ENCODE measurements around the gene PSMB4.
"Not testable (repeated sequence)": the region's sequence is repeated elsewhere in the genome, so short reads cannot be mapped to it uniquely, and the experiment has no call there.

Gene PSMB4

GRCh38 chr1:151399324-151400171 is at the start of gene PSMB4:
Gene PSMB4, plus strand, starts transcription at chr1:151399573. Its CDS starts 15 bp downstream, at chr1:151399588.
- no peak for TF ChIP-seq EZH2 (optimal IDR thresholded peaks at IDR 0.05; ENCODE audit: low read depth, low read length)
- TF ChIP-seq, protein P1, sequence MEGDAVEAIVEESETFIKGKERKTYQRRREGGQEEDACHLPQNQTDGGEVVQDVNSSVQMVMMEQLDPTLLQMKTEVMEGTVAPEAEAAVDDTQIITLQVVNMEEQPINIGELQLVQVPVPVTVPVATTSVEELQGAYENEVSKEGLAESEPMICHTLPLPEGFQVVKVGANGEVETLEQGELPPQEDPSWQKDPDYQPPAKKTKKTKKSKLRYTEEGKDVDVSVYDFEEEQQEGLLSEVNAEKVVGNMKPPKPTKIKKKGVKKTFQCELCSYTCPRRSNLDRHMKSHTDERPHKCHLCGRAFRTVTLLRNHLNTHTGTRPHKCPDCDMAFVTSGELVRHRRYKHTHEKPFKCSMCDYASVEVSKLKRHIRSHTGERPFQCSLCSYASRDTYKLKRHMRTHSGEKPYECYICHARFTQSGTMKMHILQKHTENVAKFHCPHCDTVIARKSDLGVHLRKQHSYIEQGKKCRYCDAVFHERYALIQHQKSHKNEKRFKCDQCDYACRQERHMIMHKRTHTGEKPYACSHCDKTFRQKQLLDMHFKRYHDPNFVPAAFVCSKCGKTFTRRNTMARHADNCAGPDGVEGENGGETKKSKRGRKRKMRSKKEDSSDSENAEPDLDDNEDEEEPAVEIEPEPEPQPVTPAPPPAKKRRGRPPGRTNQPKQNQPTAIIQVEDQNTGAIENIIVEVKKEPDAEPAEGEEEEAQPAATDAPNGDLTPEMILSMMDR (IDR thresholded peaks at IDR 0.05; ENCODE audit: low read length): peak; percentile 63
- Histone ChIP-seq H3K4me1 (ENCODE audit: low read length) (peaks cover 10% of the 10 kb centered on the region), H2AFZ (ENCODE audit: low read length) (peak within 1 kb of the TSS; percentile 77)

GRCh38 chr1:151350323-151350722 is 49.0 kb upstream of the PSMB4 start:
- Histone ChIP-seq H3K4me1 (ENCODE audit: low read length) (peaks cover 16% of the 10 kb centered on the region), H3K79me2 (ENCODE audit: low read length) (peaks cover 15% of the 10 kb centered on the region)
- H3K27me3 ChIP-seq (replicated peaks; ENCODE audit: insufficient read depth, low read length); H3F3A ChIP-seq (ENCODE audit: insufficient read depth, low read length); H3K4me2 ChIP-seq (ENCODE audit: low read depth, low read length); H3K4me3 ChIP-seq (ENCODE audit: low read length); H3K9ac ChIP-seq (ENCODE audit: low read length); H3K9me2 ChIP-seq (replicated peaks; ENCODE audit: insufficient read depth, low read length); H3K9me3 ChIP-seq (replicated peaks; ENCODE audit: insufficient read depth, low read length); H3K36me3 ChIP-seq (replicated peaks; ENCODE audit: insufficient read depth, low read length); H2AFZ ChIP-seq (ENCODE audit: low read length); DNase-seq; H3K27ac ChIP-seq (ENCODE audit: low read length); H4K20me1 ChIP-seq (ENCODE audit: insufficient read depth, low read length): not testable (repeated sequence)

More at GRCh38 chr1:151399324-151400171, at the start of gene PSMB4:
- peak within 1 kb of the TSS; percentile 58; the same call in 1 of the 2 replicates for H3K27ac ChIP-seq (ENCODE audit: low read length)
- no peaks in the 10 kb centered on the region for H4K20me1 ChIP-seq (ENCODE audit: insufficient read depth, low read length)
- peak within 1 kb of the TSS; percentile 80 for H3K4me2 ChIP-seq (ENCODE audit: low read depth, low read length)
- no peaks in the 10 kb centered on the region for H3K9me2 ChIP-seq (replicated peaks; ENCODE audit: insufficient read depth, low read length)
- H3K79me2 ChIP-seq (ENCODE audit: low read length): peaks cover 37% of the 10 kb centered on the region
- no peaks in the 10 kb centered on the region for H3K27me3 ChIP-seq (replicated peaks; ENCODE audit: insufficient read depth, low read length)
- H3F3A ChIP-seq (ENCODE audit: insufficient read depth, low read length): peaks cover 42% of the 10 kb centered on the region
- DNase-seq: peak; percentile 97
- H3K9me3 ChIP-seq (replicated peaks; ENCODE audit: insufficient read depth, low read length): no peaks in the 10 kb centered on the region
- H3K36me3 ChIP-seq (replicated peaks; ENCODE audit: insufficient read depth, low read length): peaks cover 20% of the 10 kb centered on the region
- H3K4me3 ChIP-seq (ENCODE audit: low read length): peak within 1 kb of the TSS; percentile 91
- peak within 1 kb of the TSS; percentile 95 for H3K9ac ChIP-seq (ENCODE audit: low read length)

DNA sequence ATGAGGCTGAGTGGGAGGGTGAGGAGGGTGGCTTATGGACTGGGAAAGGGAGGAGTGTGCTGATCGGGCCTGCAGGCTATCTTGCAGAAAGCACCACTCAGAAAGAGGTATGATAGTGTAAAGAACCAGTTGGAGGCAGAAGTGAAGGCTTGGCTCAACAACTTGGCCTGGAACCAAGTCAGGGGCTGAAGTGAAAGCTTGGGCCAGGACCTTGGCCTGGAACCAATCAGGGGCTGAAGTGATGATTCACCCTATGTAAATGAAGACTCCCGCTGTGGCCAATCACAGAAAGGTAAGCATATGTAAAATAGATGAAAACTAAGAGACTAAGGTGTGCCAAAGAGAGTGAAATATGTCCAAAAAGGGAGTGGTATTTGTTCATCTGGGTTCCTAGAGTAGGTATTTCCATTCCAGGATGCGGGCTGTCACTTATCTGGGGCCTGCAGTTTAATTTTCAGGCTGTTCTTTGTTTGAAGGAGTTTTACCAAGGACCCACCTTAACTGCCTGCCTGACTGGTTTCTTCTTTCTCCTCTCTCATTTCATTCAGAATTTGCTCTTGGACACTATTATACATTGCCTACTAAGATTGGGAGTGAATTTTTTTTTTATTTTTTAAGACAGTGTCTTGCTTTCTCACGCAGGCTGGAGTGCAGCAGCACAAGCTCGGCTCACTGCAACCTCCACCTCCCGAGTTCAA is 47.2 kb upstream of the PSMB4 start:
- peak; percentile 24 for DNase-seq
- H3K27ac ChIP-seq (ENCODE audit: low read length): no peak overlapping the region
- no peaks in the 10 kb centered on the region for H3K36me3 ChIP-seq (replicated peaks; ENCODE audit: insufficient read depth, low read length)

More for the DNA sequence above, 47.2 kb upstream of the PSMB4 start:
- H3K27me3 ChIP-seq (replicated peaks; ENCODE audit: insufficient read depth, low read length): no peaks in the 10 kb centered on the region
- no peaks in the 10 kb centered on the region for H3K9me3 ChIP-seq (replicated peaks; ENCODE audit: insufficient read depth, low read length)
- H3K79me2 ChIP-seq (ENCODE audit: low read length): no peaks in the 10 kb centered on the region
- no peak overlapping the region for H3K4me2 ChIP-seq (ENCODE audit: low read depth, low read length)
- H3F3A ChIP-seq (ENCODE audit: insufficient read depth, low read length): peaks cover 7% of the 10 kb centered on the region; the same call in 1 of the 2 replicates
- no peak overlapping the region for H2AFZ ChIP-seq (ENCODE audit: low read length)
- TF ChIP-seq EZH2phosphoT487 (IDR thresholded peaks at IDR 0.05; ENCODE audit: low read length) (no peak), EZH2 (optimal IDR thresholded peaks at IDR 0.05; ENCODE audit: low read depth, low read length) (no peak)
- TF ChIP-seq, protein P1 (IDR thresholded peaks at IDR 0.05; ENCODE audit: low read length): no peak
- H3K4me1 ChIP-seq (ENCODE audit: low read length): peaks cover 7% of the 10 kb centered on the region
- H3K4me3 ChIP-seq (ENCODE audit: low read length): no peak overlapping the region
- no peak overlapping the region for H3K9ac ChIP-seq (ENCODE audit: low read length)
- H3K9me2 ChIP-seq (replicated peaks; ENCODE audit: insufficient read depth, low read length): no peaks in the 10 kb centered on the region
- no peaks in the 10 kb centered on the region for H4K20me1 ChIP-seq (ENCODE audit: insufficient read depth, low read length)
